HEK293 (cell line): ENCODE results near the gene KIF26B.

Experiments
- CTCF ChIA-PET: fragments of 350-600 bp; formaldehyde crosslinking; extraction: SDS; loops from one replicate; lab custom pipeline; 2021; ENCODE audit warnings: antibody characterized with exemption; lab: Yijun Ruan, JAX
- POLR2A ChIA-PET: fragments of 300-600 bp; formaldehyde crosslinking; extraction: SDS; loops from one replicate; lab custom pipeline; 2020; ENCODE audit warnings: antibody characterized with exemption, inconsistent platforms; lab: Yijun Ruan, JAX
- H3K27ac ChIP-seq: fragments of 200-500 bp; sonication (Bioruptor generic); 2 replicates; pipeline ENCODE4 v1.5.1; 2014; ENCODE audit warnings: low read depth, low read length, control low read depth, inconsistent platforms; ENCODE audit errors: extremely low read depth
- H3K36me3 ChIP-seq, 2 experiments: fragments of 200-500 bp in 1 of 2; sonication (Bioruptor generic) in 1 of 2; 1 replicate in 1 of 2; 2 replicates in 1 of 2; pipeline ENCODE4 v1.5.1; 2014 to 2017; ENCODE audit warnings: inconsistent platforms in 2 of 2, low read length in 2 of 2; ENCODE audit not compliant: control insufficient read depth in 2 of 2, insufficient read depth in 1 of 2
- H3K4me1 ChIP-seq: fragments of 200-500 bp; sonication (Bioruptor generic); 2 replicates; pipeline ENCODE4 v1.5.1; 2014; ENCODE audit warnings: mild to moderate bottlenecking, low read length, inconsistent platforms; ENCODE audit not compliant: control insufficient read depth, insufficient read depth
- H3K4me3 ChIP-seq: 2 replicates; pipeline ENCODE4 v1.5.1; 2011; ENCODE audit warnings: low read depth, mild to moderate bottlenecking, control low read depth, low read length, moderate library complexity
- H3K9me3 ChIP-seq: fragments of 200-500 bp; sonication (Bioruptor generic); 2 replicates; pipeline ENCODE4 v1.5.1; 2014; ENCODE audit warnings: low read depth, low read length, inconsistent platforms; ENCODE audit not compliant: control insufficient read depth, insufficient read depth
- GLIS2 ChIP-seq: fragments of 450-650 bp; formaldehyde crosslinking; IDR thresholded peaks from 2 replicates; pipeline ENCODE4 v1.5.1; 2016; ENCODE audit warnings: missing biosample characterization, missing genetic modification characterization
- HOXA7 ChIP-seq: sonication (generic); formaldehyde crosslinking; IDR thresholded peaks from 2 replicates; pipeline ENCODE4 v1.8.1; 2022; ENCODE audit warnings: missing genetic modification reagents, borderline replicate concordance
- SP7 ChIP-seq: fragments of 450-650 bp; formaldehyde crosslinking; IDR thresholded peaks from 2 replicates; pipeline ENCODE4 v1.5.1; 2016; ENCODE audit warnings: missing biosample characterization, missing genetic modification characterization
- ZBTB21 ChIP-seq: fragments of 450-650 bp; formaldehyde crosslinking; IDR thresholded peaks from 2 replicates; pipeline ENCODE4 v1.5.1; 2017; ENCODE audit warnings: missing biosample characterization, missing genetic modification characterization
- ZFP37 ChIP-seq: fragments of 450-650 bp; formaldehyde crosslinking; IDR thresholded peaks from 2 replicates; pipeline ENCODE4 v1.5.1; 2016; ENCODE audit warnings: missing biosample characterization, missing genetic modification characterization
- ZNF138 ChIP-seq: fragments of 450-650 bp; formaldehyde crosslinking; IDR thresholded peaks from 2 replicates; pipeline ENCODE4 v1.5.1; 2016; ENCODE audit warnings: missing biosample characterization, missing genetic modification characterization, borderline replicate concordance
- ZNF155 ChIP-seq: fragments of 450-650 bp; formaldehyde crosslinking; IDR thresholded peaks from 2 replicates; pipeline ENCODE4 v1.5.1; 2016; ENCODE audit warnings: missing biosample characterization, missing genetic modification characterization
- ZNF24 ChIP-seq: fragments of 450-650 bp; formaldehyde crosslinking; IDR thresholded peaks from 2 replicates; pipeline ENCODE4 v1.5.1; 2016; ENCODE audit warnings: missing biosample characterization, missing genetic modification characterization
- ZNF514 ChIP-seq: fragments of 450-650 bp; formaldehyde crosslinking; IDR thresholded peaks from 2 replicates; pipeline ENCODE4 v1.5.1; 2016; ENCODE audit warnings: missing biosample characterization, missing genetic modification characterization
- ZNF529 ChIP-seq: fragments of 450-650 bp; formaldehyde crosslinking; IDR thresholded peaks from 2 replicates; pipeline ENCODE4 v1.5.1; 2017; ENCODE audit warnings: missing genetic modification characterization, missing biosample characterization; ENCODE audit not compliant: insufficient replicate concordance
- ZNF544 ChIP-seq: fragments of 450-650 bp; formaldehyde crosslinking; IDR thresholded peaks from 2 replicates; pipeline ENCODE4 v1.5.0; 2017; ENCODE audit warnings: missing biosample characterization, missing genetic modification characterization
- ZNF548 ChIP-seq: fragments of 450-650 bp; formaldehyde crosslinking; IDR thresholded peaks from 2 replicates; pipeline ENCODE4 v1.5.1; 2016; ENCODE audit warnings: missing biosample characterization, missing genetic modification characterization
- ZNF555 ChIP-seq: fragments of 450-650 bp; formaldehyde crosslinking; conservative IDR thresholded peaks from 2 replicates; pipeline ENCODE4 v1.5.1; 2017; ENCODE audit warnings: missing biosample characterization, mild to moderate bottlenecking, missing genetic modification characterization, inconsistent platforms
- ZNF571 ChIP-seq: fragments of 450-650 bp; formaldehyde crosslinking; IDR thresholded peaks from 2 replicates; pipeline ENCODE4 v1.5.0; 2017; ENCODE audit warnings: missing biosample characterization, missing genetic modification characterization
- ZSCAN16 ChIP-seq: fragments of 450-650 bp; formaldehyde crosslinking; IDR thresholded peaks from 2 replicates; pipeline ENCODE4 v1.5.1; 2016; ENCODE audit warnings: missing biosample characterization, missing genetic modification characterization
- TF ChIP-seq, protein P1 (sequence below): fragments of 450-650 bp; formaldehyde crosslinking; IDR thresholded peaks from 2 replicates; pipeline ENCODE4 v1.5.1; 2016; ENCODE audit warnings: missing biosample characterization, missing genetic modification characterization
- TF ChIP-seq, protein P2 (sequence below): fragments of 450-650 bp; formaldehyde crosslinking; IDR thresholded peaks from 2 replicates; pipeline ENCODE4 v1.5.1; 2016; ENCODE audit warnings: missing biosample characterization, missing genetic modification characterization
- TF ChIP-seq, protein P3 (sequence below): fragments of 450-650 bp; formaldehyde crosslinking; IDR thresholded peaks from 2 replicates; pipeline ENCODE4 v1.5.1; 2016; ENCODE audit warnings: missing biosample characterization, missing genetic modification characterization

KIF26B gene

DNA sequence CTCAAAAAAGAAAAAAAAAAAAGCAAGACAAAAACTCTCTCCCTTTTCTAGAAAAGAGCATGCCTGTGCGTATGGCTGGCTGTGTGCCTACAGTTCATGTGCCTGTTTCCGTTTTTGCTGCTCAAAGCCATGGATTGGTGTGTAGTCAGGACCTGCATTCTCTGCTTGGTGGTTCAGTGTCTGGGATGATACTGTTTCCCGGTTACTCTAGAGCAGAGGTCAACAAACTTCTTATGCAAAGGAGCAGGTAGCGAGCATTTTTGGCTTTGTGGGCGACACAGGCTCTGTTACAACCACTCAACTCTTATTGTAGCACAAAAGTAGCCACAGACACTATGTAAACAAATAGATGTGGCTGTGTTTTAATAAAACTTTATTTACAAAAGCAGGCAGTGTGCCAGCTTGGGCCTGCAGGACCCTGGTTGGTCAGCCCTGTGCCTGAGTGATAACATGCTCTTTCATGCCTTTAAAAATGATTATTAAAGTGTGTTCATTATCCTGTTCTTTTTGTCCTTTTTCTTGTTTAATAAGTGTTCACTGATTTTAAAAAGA lies 524.2 kb downstream of the KIF26B start (continued):
- TF ChIP-seq ZNF138 (tag by site-specific recombination), result no peak
- TF ChIP-seq, protein P1, sequence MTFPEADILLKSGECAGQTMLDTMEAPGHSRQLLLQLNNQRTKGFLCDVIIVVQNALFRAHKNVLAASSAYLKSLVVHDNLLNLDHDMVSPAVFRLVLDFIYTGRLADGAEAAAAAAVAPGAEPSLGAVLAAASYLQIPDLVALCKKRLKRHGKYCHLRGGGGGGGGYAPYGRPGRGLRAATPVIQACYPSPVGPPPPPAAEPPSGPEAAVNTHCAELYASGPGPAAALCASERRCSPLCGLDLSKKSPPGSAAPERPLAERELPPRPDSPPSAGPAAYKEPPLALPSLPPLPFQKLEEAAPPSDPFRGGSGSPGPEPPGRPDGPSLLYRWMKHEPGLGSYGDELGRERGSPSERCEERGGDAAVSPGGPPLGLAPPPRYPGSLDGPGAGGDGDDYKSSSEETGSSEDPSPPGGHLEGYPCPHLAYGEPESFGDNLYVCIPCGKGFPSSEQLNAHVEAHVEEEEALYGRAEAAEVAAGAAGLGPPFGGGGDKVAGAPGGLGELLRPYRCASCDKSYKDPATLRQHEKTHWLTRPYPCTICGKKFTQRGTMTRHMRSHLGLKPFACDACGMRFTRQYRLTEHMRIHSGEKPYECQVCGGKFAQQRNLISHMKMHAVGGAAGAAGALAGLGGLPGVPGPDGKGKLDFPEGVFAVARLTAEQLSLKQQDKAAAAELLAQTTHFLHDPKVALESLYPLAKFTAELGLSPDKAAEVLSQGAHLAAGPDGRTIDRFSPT (tag by site-specific recombination), result no peak

DNA sequence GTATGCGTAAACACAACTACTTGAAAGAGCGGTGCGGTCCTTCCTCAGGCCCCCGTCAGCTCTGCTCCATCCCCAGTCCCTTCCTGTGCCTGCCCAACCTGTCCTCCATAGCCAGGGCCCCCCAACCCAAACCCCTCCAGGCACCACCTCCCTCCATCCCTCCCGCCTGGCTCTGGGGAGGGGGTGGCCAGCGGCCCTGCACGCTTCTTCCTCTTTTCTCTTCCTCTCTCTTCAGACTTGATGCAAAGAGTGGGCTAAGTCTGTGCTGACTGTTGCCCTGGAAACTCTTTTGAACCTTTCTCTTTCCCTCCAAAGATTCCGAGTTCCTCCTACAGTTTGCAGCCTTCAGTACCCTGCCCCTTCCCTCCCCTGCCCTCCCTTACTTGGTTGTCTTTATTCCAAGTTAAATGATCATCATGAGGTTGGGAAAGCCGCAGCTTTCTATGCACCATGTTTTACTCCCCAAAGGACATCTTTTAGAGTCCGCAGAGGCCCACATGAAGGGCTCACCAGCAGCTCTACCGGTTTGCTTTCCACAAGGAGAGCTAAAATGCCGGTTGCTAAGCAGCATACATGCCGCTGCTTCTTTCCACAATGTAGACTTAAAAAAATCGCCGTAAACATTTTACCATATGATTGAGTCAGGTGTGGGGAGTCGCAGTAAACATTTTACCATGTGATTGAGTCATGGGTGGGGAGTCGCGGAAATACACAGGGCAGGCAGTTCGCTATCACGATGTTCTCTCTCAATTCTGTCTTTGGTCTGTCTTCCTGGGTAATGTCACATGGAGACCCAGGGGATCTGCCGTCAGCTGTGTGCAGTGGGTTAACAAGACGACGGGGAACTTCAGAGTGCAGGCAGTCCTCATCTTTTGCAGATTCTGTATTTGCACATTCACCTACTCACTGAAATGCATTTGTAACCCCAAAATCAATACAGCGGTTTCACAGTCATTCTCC lies 525.3 kb downstream of the KIF26B start:
- TF ChIP-seq, protein P2, sequence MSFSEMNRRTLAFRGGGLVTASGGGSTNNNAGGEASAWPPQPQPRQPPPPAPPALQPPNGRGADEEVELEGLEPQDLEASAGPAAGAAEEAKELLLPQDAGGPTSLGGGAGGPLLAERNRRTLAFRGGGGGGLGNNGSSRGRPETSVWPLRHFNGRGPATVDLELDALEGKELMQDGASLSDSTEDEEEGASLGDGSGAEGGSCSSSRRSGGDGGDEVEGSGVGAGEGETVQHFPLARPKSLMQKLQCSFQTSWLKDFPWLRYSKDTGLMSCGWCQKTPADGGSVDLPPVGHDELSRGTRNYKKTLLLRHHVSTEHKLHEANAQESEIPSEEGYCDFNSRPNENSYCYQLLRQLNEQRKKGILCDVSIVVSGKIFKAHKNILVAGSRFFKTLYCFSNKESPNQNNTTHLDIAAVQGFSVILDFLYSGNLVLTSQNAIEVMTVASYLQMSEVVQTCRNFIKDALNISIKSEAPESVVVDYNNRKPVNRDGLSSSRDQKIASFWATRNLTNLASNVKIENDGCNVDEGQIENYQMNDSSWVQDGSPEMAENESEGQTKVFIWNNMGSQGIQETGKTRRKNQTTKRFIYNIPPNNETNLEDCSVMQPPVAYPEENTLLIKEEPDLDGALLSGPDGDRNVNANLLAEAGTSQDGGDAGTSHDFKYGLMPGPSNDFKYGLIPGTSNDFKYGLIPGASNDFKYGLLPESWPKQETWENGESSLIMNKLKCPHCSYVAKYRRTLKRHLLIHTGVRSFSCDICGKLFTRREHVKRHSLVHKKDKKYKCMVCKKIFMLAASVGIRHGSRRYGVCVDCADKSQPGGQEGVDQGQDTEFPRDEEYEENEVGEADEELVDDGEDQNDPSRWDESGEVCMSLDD (tag by site-specific recombination), result no peak
- TF ChIP-seq ZNF24 (no peak), ZNF155 (no peak), ZBTB21 (tag by site-specific recombination) (no peak), ZFP37 (tag by site-specific recombination) (no peak), ZNF571 (tag by site-specific recombination) (no peak), ZNF555 (tag by site-specific recombination) (no peak), GLIS2 (tag by site-specific recombination) (no peak), ZNF548 (tag by site-specific recombination) (no peak), HOXA7 (no peak), SP7 (tag by site-specific recombination) (no peak), ZSCAN16 (tag by site-specific recombination) (no peak), ZNF529 (tag by site-specific recombination) (no peak), ZNF544 (no peak), ZNF514 (tag by site-specific recombination) (no peak)
- TF ChIP-seq, protein P3, sequence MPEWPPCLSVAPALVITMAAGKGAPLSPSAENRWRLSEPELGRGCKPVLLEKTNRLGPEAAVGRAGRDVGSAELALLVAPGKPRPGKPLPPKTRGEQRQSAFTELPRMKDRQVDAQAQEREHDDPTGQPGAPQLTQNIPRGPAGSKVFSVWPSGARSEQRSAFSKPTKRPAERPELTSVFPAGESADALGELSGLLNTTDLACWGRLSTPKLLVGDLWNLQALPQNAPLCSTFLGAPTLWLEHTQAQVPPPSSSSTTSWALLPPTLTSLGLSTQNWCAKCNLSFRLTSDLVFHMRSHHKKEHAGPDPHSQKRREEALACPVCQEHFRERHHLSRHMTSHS (tag by site-specific recombination), result no peak
- Histone ChIP-seq H3K4me3 (no peak overlapping the region), H3K9me3 (no peaks in the 10 kb centered on the region), H3K27ac (no peak overlapping the region), H3K36me3 (no peaks in the 10 kb centered on the region), H3K4me1 (no peaks in the 10 kb centered on the region)
- POLR2A ChIA-PET, result no interaction called here
- CTCF ChIA-PET, result interaction anchor here (0.5 kb wide), 1 partner anchor 240 kb away, joined by 3 read pairs; no protein-coding TSS in a partner anchor
